Measurements from ENCODE around the gene ADAMTS6.

The ADAMTS6 gene

GRCh38 chr5:65163698-65164097 is 318.0 kb downstream of the ADAMTS6 start:
- Histone ChIP-seq H3K4me3 (ENCODE audit: low read length) (no peak overlapping the region), H3K9me3 (ENCODE audit: control insufficient read depth, low read length) (no peaks in the 10 kb centered on the region), H3K27me3 (replicated peaks; ENCODE audit: control insufficient read depth, insufficient read depth, low read length) (no peaks in the 10 kb centered on the region), H3K9ac (ENCODE audit: low read length) (no peak overlapping the region), H3K4me1 (ENCODE audit: control insufficient read depth, insufficient read depth, low read length) (peaks cover 7% of the 10 kb centered on the region), H3K36me3 (ENCODE audit: control insufficient read depth, insufficient read depth, low read length, severe bottlenecking) (no peaks in the 10 kb centered on the region)
- DNase-seq (ENCODE audit: low read depth): peak; percentile 49

- Histone ChIP-seq H3K36me3 (ENCODE audit: control insufficient read depth, insufficient read depth, low read length, severe bottlenecking) (no peaks in the 10 kb centered on the region), H3K9ac (ENCODE audit: low read length) (no peak overlapping the region), H3K27me3 (replicated peaks; ENCODE audit: control insufficient read depth, insufficient read depth, low read length) (no peaks in the 10 kb centered on the region), H3K4me1 (ENCODE audit: control insufficient read depth, insufficient read depth, low read length) (peaks cover 7% of the 10 kb centered on the region), H3K4me3 (ENCODE audit: low read length) (no peak overlapping the region), H3K9me3 (ENCODE audit: control insufficient read depth, low read length) (no peaks in the 10 kb centered on the region)
- no peak for DNase-seq (ENCODE audit: low read depth)
Observed at GRCh38 chr5:65161655-65162054, 320.1 kb downstream of the ADAMTS6 start.

DNA sequence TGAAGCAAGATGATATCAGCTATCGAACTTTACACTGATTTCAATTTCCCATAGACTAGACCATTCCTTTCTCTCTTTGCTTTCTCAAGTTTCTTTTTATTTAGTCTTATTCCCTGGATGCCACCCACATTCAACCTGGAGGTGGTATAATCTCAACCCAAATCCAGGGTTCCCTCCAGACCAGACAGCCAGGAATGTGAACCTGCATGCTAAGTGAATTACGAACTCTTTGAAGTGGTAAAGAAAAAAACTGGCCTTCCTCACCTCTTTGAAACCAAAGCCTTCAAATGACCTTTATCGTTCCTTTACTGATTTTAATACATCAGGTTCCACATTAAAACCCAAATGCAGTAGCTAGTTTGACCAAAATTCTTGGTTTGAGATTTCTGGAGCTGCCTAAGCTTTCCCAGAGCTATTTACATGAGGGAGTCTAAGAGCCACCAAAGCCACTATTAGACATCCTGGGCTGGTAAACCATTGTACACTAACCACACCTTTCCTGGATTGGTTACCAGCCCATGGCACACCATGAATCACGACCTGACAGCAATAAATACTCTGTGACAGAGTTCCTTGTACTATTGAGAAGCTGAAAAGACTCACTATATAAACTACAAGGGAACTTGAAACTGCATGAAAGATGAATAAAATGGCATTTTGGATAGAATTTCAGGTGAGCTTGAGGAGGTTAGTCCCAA is 323.7 kb downstream of the ADAMTS6 start:
- DNase-seq (ENCODE audit: low read depth): no peak
- Histone ChIP-seq H3K4me3 (ENCODE audit: low read length) (no peak overlapping the region), H3K27me3 (replicated peaks; ENCODE audit: control insufficient read depth, insufficient read depth, low read length) (no peaks in the 10 kb centered on the region), H3K9me3 (ENCODE audit: control insufficient read depth, low read length) (no peaks in the 10 kb centered on the region), H3K36me3 (ENCODE audit: control insufficient read depth, insufficient read depth, low read length, severe bottlenecking) (no peaks in the 10 kb centered on the region), H3K4me1 (ENCODE audit: control insufficient read depth, insufficient read depth, low read length) (peaks cover 7% of the 10 kb centered on the region), H3K9ac (ENCODE audit: low read length) (no peak overlapping the region)

GRCh38 chr5:65156933-65157332 is 324.8 kb downstream of the ADAMTS6 start:
- Histone ChIP-seq H3K27me3 (replicated peaks; ENCODE audit: control insufficient read depth, insufficient read depth, low read length) (no peaks in the 10 kb centered on the region), H3K9me3 (ENCODE audit: control insufficient read depth, low read length) (no peaks in the 10 kb centered on the region), H3K4me3 (ENCODE audit: low read length) (no peak overlapping the region), H3K4me1 (ENCODE audit: control insufficient read depth, insufficient read depth, low read length) (peaks cover 15% of the 10 kb centered on the region), H3K9ac (ENCODE audit: low read length) (no peak overlapping the region), H3K36me3 (ENCODE audit: control insufficient read depth, insufficient read depth, low read length, severe bottlenecking) (no peaks in the 10 kb centered on the region)
- no peak for DNase-seq (ENCODE audit: low read depth)

- peaks cover 24% of the 10 kb centered on the region for H3K4me1 ChIP-seq (ENCODE audit: control insufficient read depth, insufficient read depth, low read length)
- H3K9ac ChIP-seq (ENCODE audit: low read length): peak overlapping the region; percentile 65
- no peaks in the 10 kb centered on the region for H3K9me3 ChIP-seq (ENCODE audit: control insufficient read depth, low read length)
- DNase-seq (ENCODE audit: low read depth): peak; percentile 63
- peak overlapping the region; percentile 49 for H3K4me3 ChIP-seq (ENCODE audit: low read length)
- H3K27me3 ChIP-seq (replicated peaks; ENCODE audit: control insufficient read depth, insufficient read depth, low read length): no peaks in the 10 kb centered on the region
- no peaks in the 10 kb centered on the region for H3K36me3 ChIP-seq (ENCODE audit: control insufficient read depth, insufficient read depth, low read length, severe bottlenecking)
Observed at GRCh38 chr5:65152131-65152530, 329.6 kb downstream of the ADAMTS6 start.

- H3K4me3 ChIP-seq (ENCODE audit: low read length): peak overlapping the region; percentile 49
- peak overlapping the region; percentile 65 for H3K9ac ChIP-seq (ENCODE audit: low read length)
- H3K36me3 ChIP-seq (ENCODE audit: control insufficient read depth, insufficient read depth, low read length, severe bottlenecking): no peaks in the 10 kb centered on the region
- peaks cover 24% of the 10 kb centered on the region for H3K4me1 ChIP-seq (ENCODE audit: control insufficient read depth, insufficient read depth, low read length)
- H3K9me3 ChIP-seq (ENCODE audit: control insufficient read depth, low read length): no peaks in the 10 kb centered on the region
- peak; percentile 59 for DNase-seq (ENCODE audit: low read depth)
- H3K27me3 ChIP-seq (replicated peaks; ENCODE audit: control insufficient read depth, insufficient read depth, low read length): no peaks in the 10 kb centered on the region
Observed at GRCh38 chr5:65151614-65152013, 330.1 kb downstream of the ADAMTS6 start.

- H3K27me3 ChIP-seq (replicated peaks; ENCODE audit: control insufficient read depth, insufficient read depth, low read length): no peaks in the 10 kb centered on the region
- no peak for DNase-seq (ENCODE audit: low read depth)
- no peaks in the 10 kb centered on the region for H3K9me3 ChIP-seq (ENCODE audit: control insufficient read depth, low read length)
- H3K4me3 ChIP-seq (ENCODE audit: low read length): no peak overlapping the region
- peaks cover 24% of the 10 kb centered on the region for H3K4me1 ChIP-seq (ENCODE audit: control insufficient read depth, insufficient read depth, low read length)
- H3K9ac ChIP-seq (ENCODE audit: low read length): no peak overlapping the region
- no peaks in the 10 kb centered on the region for H3K36me3 ChIP-seq (ENCODE audit: control insufficient read depth, insufficient read depth, low read length, severe bottlenecking)
Observed at GRCh38 chr5:65150599-65151304, 331.0 kb downstream of the ADAMTS6 start.

DNA sequence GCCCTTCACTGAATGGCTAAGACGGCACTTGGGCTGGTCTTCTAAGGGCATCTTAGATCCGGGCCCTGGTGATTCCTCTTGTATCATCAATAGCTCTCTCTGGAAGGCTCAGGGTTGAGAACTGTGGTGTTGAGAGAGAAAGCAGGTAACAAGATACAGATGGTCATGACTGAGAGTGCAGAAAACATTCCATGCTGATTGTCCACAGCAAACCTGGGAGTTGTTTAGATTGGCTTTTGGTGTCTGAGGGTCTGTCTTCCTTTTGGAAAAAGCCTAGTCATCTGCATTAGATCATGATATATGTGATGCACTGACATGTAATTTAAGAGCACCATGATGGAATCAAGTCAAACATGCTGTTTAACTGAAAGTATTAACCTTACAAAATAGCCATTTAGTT is 331.9 kb downstream of the ADAMTS6 start:
- Histone ChIP-seq H3K27me3 (replicated peaks; ENCODE audit: control insufficient read depth, insufficient read depth, low read length) (no peaks in the 10 kb centered on the region), H3K9me3 (ENCODE audit: control insufficient read depth, low read length) (no peaks in the 10 kb centered on the region), H3K36me3 (ENCODE audit: control insufficient read depth, insufficient read depth, low read length, severe bottlenecking) (no peaks in the 10 kb centered on the region), H3K4me3 (ENCODE audit: low read length) (no peak overlapping the region), H3K9ac (ENCODE audit: low read length) (no peak overlapping the region), H3K4me1 (ENCODE audit: control insufficient read depth, insufficient read depth, low read length) (peaks cover 24% of the 10 kb centered on the region)
- DNase-seq (ENCODE audit: low read depth): no peak

DNA sequence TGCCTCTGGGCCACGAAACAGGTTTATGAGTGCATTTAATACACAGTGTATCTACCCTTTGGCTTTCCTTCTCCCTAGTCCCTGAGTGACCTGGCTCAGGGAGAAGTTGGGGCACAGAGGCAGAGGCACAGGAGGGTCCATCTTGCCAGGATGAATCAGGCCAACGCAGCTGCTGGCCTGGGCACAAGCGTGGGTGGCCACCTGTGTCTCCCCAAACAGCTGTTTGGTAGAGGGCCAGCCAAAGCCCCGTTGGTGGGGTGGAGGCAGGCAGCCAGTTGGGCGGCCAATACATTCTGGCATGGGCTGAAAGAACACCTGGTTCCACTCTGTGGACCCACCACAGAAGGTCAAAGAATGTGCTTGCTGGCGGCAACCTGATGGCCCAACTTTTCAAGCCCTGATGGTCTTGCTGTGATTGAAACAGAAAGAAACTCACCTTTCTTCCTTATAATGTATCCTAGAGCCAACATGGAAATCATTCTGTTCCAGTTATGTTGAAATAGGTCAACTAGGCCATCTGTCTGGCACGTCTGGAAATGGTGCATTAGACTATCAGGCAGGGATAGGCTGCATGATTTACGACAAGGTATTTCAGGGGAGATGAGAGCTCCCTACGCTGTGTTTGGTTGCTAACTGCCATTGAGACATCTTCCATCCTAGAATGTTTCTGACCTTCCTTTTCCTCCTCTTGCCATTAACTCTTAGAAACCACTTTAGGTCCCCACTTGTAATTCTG is 337.4 kb downstream of the ADAMTS6 start:
- H3K9ac ChIP-seq (ENCODE audit: low read length): no peak overlapping the region

GRCh38 chr5:65142511-65143011 is 339.2 kb downstream of the ADAMTS6 start:
- Histone ChIP-seq H3K9me3 (ENCODE audit: control insufficient read depth, low read length) (no peaks in the 10 kb centered on the region), H3K4me1 (ENCODE audit: control insufficient read depth, insufficient read depth, low read length) (peaks cover 18% of the 10 kb centered on the region), H3K9ac (ENCODE audit: low read length) (no peak overlapping the region), H3K4me3 (ENCODE audit: low read length) (peak overlapping the region; percentile 35), H3K36me3 (ENCODE audit: control insufficient read depth, insufficient read depth, low read length, severe bottlenecking) (no peaks in the 10 kb centered on the region), H3K27me3 (replicated peaks; ENCODE audit: control insufficient read depth, insufficient read depth, low read length) (no peaks in the 10 kb centered on the region)
- peak; percentile 47 for DNase-seq (ENCODE audit: low read depth)

More for the DNA sequence above, 337.4 kb downstream of the ADAMTS6 start:
- no peaks in the 10 kb centered on the region for H3K9me3 ChIP-seq (ENCODE audit: control insufficient read depth, low read length)
- no peak for DNase-seq (ENCODE audit: low read depth)
- H3K4me3 ChIP-seq (ENCODE audit: low read length): no peak overlapping the region
- H3K27me3 ChIP-seq (replicated peaks; ENCODE audit: control insufficient read depth, insufficient read depth, low read length): no peaks in the 10 kb centered on the region
- H3K36me3 ChIP-seq (ENCODE audit: control insufficient read depth, insufficient read depth, low read length, severe bottlenecking): no peaks in the 10 kb centered on the region
- H3K4me1 ChIP-seq (ENCODE audit: control insufficient read depth, insufficient read depth, low read length): peaks cover 18% of the 10 kb centered on the region

GRCh38 chr5:65142016-65142415 is 339.7 kb downstream of the ADAMTS6 start:
- no peak overlapping the region for H3K4me3 ChIP-seq (ENCODE audit: low read length)

More at GRCh38 chr5:65142016-65142415, 339.7 kb downstream of the ADAMTS6 start:
- H3K36me3 ChIP-seq (ENCODE audit: control insufficient read depth, insufficient read depth, low read length, severe bottlenecking): no peaks in the 10 kb centered on the region
- H3K9me3 ChIP-seq (ENCODE audit: control insufficient read depth, low read length): no peaks in the 10 kb centered on the region
- H3K9ac ChIP-seq (ENCODE audit: low read length): no peak overlapping the region
- H3K27me3 ChIP-seq (replicated peaks; ENCODE audit: control insufficient read depth, insufficient read depth, low read length): no peaks in the 10 kb centered on the region
- no peak for DNase-seq (ENCODE audit: low read depth)
- peaks cover 18% of the 10 kb centered on the region for H3K4me1 ChIP-seq (ENCODE audit: control insufficient read depth, insufficient read depth, low read length)
